A549 (cell line): ENCODE results near the gene RNF207. TPM values are rescaled to one million over a fixed set of nuclear protein-coding genes. Genes with fewer than 3 reads are reported as not detected.

ENCODE experiments used
- ATAC-seq, 2 experiments: fragments of 200-7000 bp in 1 of 2; fragments of >200 bp in 1 of 2; cut with Nextera tagmentation in 1 of 2; cut with Tn5 transposase in 1 of 2; 3 replicates each; pipeline versions ENCODE4 v1.8.0 to v1.9.1; 2018 to 2020; ENCODE audit warnings: mild to moderate bottlenecking in 1 of 2, moderate library complexity in 1 of 2
- CTCF ChIA-PET: fragments of 300-600 bp; sonication (Branson Sonifier 250); formaldehyde crosslinking; extraction: SDS; loops from one replicate; lab custom pipeline; 2021; ENCODE audit warnings: antibody characterized with exemption, inconsistent platforms; lab: Yijun Ruan, JAX
- POLR2A ChIA-PET: fragments of 350-600 bp; formaldehyde crosslinking; extraction: SDS; loops from one replicate; lab custom pipeline; 2021; ENCODE audit warnings: antibody characterized with exemption, inconsistent platforms; lab: Yijun Ruan, JAX
- DNase-seq, 2 experiments: peaks; one replicate each; pipeline versions ENCODE4 v3.0.0 to v3.0.0-alpha.2; 2011 to 2016; ENCODE audit warnings: low read depth in 1 of 2, low spot score in 1 of 2
- FAIRE-seq: peaks from 2 replicates; lab custom pipeline; 2011; peaks lifted over from hg19 to GRCh38; lab: Jason Lieb, UNC
- H3K27ac ChIP-seq, 2 experiments: fragments of >200 bp; sonication (Bioruptor Twin); formaldehyde crosslinking; 3 replicates each; pipeline ENCODE4 v1.5.1; 2016 to 2017
- H3K4me1 ChIP-seq: fragments of >200 bp; sonication (Bioruptor Twin); formaldehyde crosslinking; 3 replicates; pipeline ENCODE4 v1.6.1; 2016
- H3K4me2 ChIP-seq: fragments of >200 bp; sonication (Bioruptor Twin); formaldehyde crosslinking; 3 replicates; pipeline ENCODE4 v1.6.1; 2016
- H3K4me3 ChIP-seq: fragments of >200 bp; sonication (Bioruptor Twin); formaldehyde crosslinking; 3 replicates; pipeline ENCODE4 v1.5.1; 2016
- H3K9me3 ChIP-seq: fragments of >200 bp; sonication (Bioruptor Twin); formaldehyde crosslinking; 3 replicates; pipeline ENCODE4 v1.6.1; 2016
- CEBPB ChIP-seq, 2 experiments: fragments of >200 bp in 1 of 2; sonication (Bioruptor Twin) in 1 of 2; formaldehyde crosslinking in 1 of 2; IDR thresholded peaks; 2 replicates each; pipeline ENCODE4 v1.6.1; 2012 to 2016
- ELK1 ChIP-seq: fragments of 150-350 bp; IDR thresholded peaks from 2 replicates; pipeline ENCODE4 v1.6.1; 2014; ENCODE audit warnings: low read depth, mild to moderate bottlenecking, low read length
- FOSB ChIP-seq: fragments of 250-450 bp; sonication (Bioruptor Pico); IDR thresholded peaks from 2 replicates; pipeline ENCODE4 v1.5.0; 2020; ENCODE audit warnings: mild to moderate bottlenecking, moderate library complexity
- FOSL2 ChIP-seq, 2 experiments: fragments of 450-650 bp in 1 of 2; fragments of >200 bp in 1 of 2; sonication (Bioruptor Twin) in 1 of 2; formaldehyde crosslinking; IDR thresholded peaks; 2 replicates each; pipeline versions ENCODE4 v1.5.0 to v1.6.1; 2016 to 2020; ENCODE audit warnings: mild to moderate bottlenecking in 1 of 2, moderate library complexity in 1 of 2
- HES2 ChIP-seq: fragments of >200 bp; sonication (Bioruptor Twin); formaldehyde crosslinking; IDR thresholded peaks from 2 replicates; pipeline ENCODE4 v1.6.1; 2016
- HEYL ChIP-seq: fragments of 250-450 bp; sonication (Bioruptor Pico); IDR thresholded peaks from 2 replicates; pipeline ENCODE4 v1.8.0; 2021; ENCODE audit warnings: mild to moderate bottlenecking, moderate library complexity
- HMGXB4 ChIP-seq: fragments of 250-450 bp; sonication (Bioruptor Pico); IDR thresholded peaks from 2 replicates; pipeline ENCODE4 v1.5.0; 2021; ENCODE audit warnings: mild to moderate bottlenecking, moderate library complexity, borderline replicate concordance
- HOXB5 ChIP-seq: fragments of 250-450 bp; sonication (Bioruptor Pico); IDR thresholded peaks from 2 replicates; pipeline ENCODE4 v1.5.0; 2020; ENCODE audit warnings: mild to moderate bottlenecking, moderate library complexity
- MAFK ChIP-seq: fragments of 450-650 bp; IDR thresholded peaks from 2 replicates; pipeline ENCODE4 v1.6.1; 2014; ENCODE audit not compliant: partially characterized antibody
- MAZ ChIP-seq: fragments of 150-350 bp; IDR thresholded peaks from 2 replicates; pipeline ENCODE4 v1.6.1; 2014; ENCODE audit warnings: antibody characterized with exemption, low read depth, low read length, borderline replicate concordance
- PHF8 ChIP-seq: fragments of 200-600 bp; sonication (generic); IDR thresholded peaks from 2 replicates; pipeline ENCODE4 v1.6.1; 2016; ENCODE audit warnings: low read depth, mild to moderate bottlenecking, antibody characterized with exemption, moderate library complexity, borderline replicate concordance
- RCOR1 ChIP-seq: fragments of 150-350 bp; IDR thresholded peaks from 2 replicates; pipeline ENCODE4 v1.6.1; 2014; ENCODE audit warnings: antibody characterized with exemption, low read length, low read depth
- REST ChIP-seq: fragments of 200-600 bp; sonication (generic); IDR thresholded peaks from 2 replicates; pipeline ENCODE4 v1.6.1; 2016; ENCODE audit warnings: antibody characterized with exemption, mild to moderate bottlenecking, moderate library complexity
- WGBS: methylation state at CpG from one replicate; pipeline ENCODE4 v1.1.6; 2017; ENCODE audit errors: missing lambda C conversion rate; 5-methylcytosine and 5-hydroxymethylcytosine counted together
- polyA plus RNA-seq, 4 experiments: library from polyadenylated mRNA; depleted of rRNA in 3 of 4; stranded (reverse); fragments of >200 nt; fragmentation: RNase III in 1 of 4; extraction: RNeasy Plus Mini Kit Qiagen cat#74134 plus additional on column Dnase treatment in 1 of 4; gene quantifications; 2 replicates in 3 of 4; 3 replicates in 1 of 4; pipeline ENCODE4 v1.2.3, GENCODE V29; 2011 to 2017
- TF ChIP-seq, protein P1 (sequence below): IDR thresholded peaks from 2 replicates; pipeline ENCODE4 v1.6.1; 2012; ENCODE audit warnings: low read depth, borderline replicate concordance

Gene RNF207
- polyA plus RNA-seq, 2 of the 4 experiments (the other 2 are of a cell fraction), result 11.3 to 24.6 TPM

GRCh38 chr1:6180707-6181311 lies 25.1 kb upstream of the RNF207 start:
- H3K9me3 ChIP-seq, result no peaks in the 10 kb centered on the region
- ChIA-PET CTCF (interaction anchor here (0.8 kb wide), 1 partner anchor 9 kb away, joined by 3 read pairs; no protein-coding TSS in a partner anchor), POLR2A (no interaction called here)
- WGBS, result 76% methylated on average over 35 of the region's 36 CpGs
- H3K4me2 ChIP-seq, result peak overlapping the region; percentile 83
- H3K27ac ChIP-seq, result no peak overlapping the region
- ATAC-seq (no peak), DNase-seq (no peak), FAIRE-seq (no peak)
- H3K4me3 ChIP-seq, result no peak overlapping the region; the same call in 1 of the 3 replicates
- TF ChIP-seq MAFK, result no peak
- TF ChIP-seq ELK1, result no peak
- no peak for TF ChIP-seq FOSL2 (IDR thresholded peaks at IDR 0.05)
- no peak for TF ChIP-seq FOSL2 (CRISPR knock-in tag; IDR thresholded peaks at IDR 0.05)
- no peak for TF ChIP-seq HES2
- TF ChIP-seq, protein P1, sequence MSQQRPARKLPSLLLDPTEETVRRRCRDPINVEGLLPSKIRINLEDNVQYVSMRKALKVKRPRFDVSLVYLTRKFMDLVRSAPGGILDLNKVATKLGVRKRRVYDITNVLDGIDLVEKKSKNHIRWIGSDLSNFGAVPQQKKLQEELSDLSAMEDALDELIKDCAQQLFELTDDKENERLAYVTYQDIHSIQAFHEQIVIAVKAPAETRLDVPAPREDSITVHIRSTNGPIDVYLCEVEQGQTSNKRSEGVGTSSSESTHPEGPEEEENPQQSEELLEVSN, result no peak
- no peak for TF ChIP-seq FOSB
- no peak for TF ChIP-seq HMGXB4 (CRISPR knock-in tag)
- TF ChIP-seq CEBPB (IDR thresholded peaks at IDR 0.05), result no peak
- TF ChIP-seq PHF8, result no peak
- H3K4me1 ChIP-seq, result peaks cover 15% of the 10 kb centered on the region

DNA sequence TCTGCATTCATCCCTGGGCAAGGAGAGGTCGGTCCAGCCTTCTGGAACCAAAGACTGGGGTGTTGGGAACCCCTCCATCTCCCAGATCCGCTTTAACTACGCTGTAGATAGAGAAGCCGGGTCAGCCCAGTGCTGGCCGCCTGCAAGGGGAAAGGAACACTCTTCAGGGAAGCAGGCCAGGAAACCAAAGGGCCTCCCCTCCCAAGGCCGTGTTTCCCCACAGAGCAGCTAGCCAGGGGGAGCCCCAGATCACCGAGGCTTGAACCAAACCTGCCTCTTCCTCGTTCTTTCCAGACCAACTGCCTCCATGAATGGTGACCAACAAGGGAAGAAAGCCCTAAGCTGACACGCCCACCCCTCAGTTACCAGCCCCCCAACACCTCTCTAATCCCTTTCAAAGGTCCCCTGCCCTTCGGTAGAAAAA lies 24.6 kb upstream of the RNF207 start:
- TF ChIP-seq MAZ (no peak), RCOR1 (no peak), HOXB5 (no peak), HEYL (no peak), REST (no peak)
- WGBS, result 43% methylated on average over 10 of the region's 10 CpGs
- ChIA-PET CTCF (interaction anchor here (0.8 to 1.2 kb wide), 2 partner anchors 10 to 239 kb away, joined by 3 read pairs; partner anchors contain the start of gene HES2), POLR2A (no interaction called here)
- Histone ChIP-seq H3K9me3 (no peaks in the 10 kb centered on the region), H3K4me1 (peaks cover 15% of the 10 kb centered on the region), H3K27ac (no peak overlapping the region), H3K4me3 (no peak overlapping the region), H3K4me2 (no peak overlapping the region)
- no peak for DNase-seq
- peak in 1 of 2 experiments; percentile 30; a peak in 2 of 6 replicates for ATAC-seq
- FAIRE-seq, result no peak
